HuH-7 (cell line): ENCODE data around the gene MIGA2.
"Not testable (repeated sequence)": the region's sequence is repeated elsewhere in the genome, so short reads cannot be mapped to it uniquely, and the experiment has no call there.

Experiments used
- DNase-seq: peaks from one replicate; pipeline ENCODE4 v3.0.0; 2011; ENCODE audit warnings: low spot score

The MIGA2 gene

DNA sequence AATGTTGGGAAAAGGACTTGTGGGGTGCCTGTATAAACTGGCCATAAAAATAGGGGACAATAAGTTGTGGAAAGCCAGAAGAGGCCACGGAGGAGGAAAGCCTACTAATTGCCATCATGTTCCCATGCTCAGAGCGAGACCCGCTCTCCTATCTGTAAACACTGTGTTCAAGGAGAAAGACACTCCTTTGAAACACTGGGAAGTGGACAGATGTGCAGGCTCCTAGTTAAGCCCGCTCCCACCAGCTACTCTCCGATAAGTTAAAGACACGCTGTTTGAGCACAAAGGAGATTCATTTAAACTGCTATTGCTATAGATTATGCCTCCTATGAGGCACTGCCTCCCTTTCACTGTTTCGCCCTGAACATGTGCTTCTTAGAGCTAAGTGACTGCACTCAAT lies 64.9 kb downstream of the MIGA2 start:
- DNase-seq = no peak

- DNase-seq = no peak
Measured at GRCh38 chr9:129102095-129102525, 65.7 kb downstream of the MIGA2 start.

- DNase-seq = peak; percentile 93
Measured at GRCh38 chr9:129102791-129103594, 66.6 kb downstream of the MIGA2 start.

GRCh38 chr9:129103595-129103965 lies 67.2 kb downstream of the MIGA2 start:
- no peak for DNase-seq

- DNase-seq = no peak
Measured at GRCh38 chr9:129104051-129104450, 67.6 kb downstream of the MIGA2 start.

DNA sequence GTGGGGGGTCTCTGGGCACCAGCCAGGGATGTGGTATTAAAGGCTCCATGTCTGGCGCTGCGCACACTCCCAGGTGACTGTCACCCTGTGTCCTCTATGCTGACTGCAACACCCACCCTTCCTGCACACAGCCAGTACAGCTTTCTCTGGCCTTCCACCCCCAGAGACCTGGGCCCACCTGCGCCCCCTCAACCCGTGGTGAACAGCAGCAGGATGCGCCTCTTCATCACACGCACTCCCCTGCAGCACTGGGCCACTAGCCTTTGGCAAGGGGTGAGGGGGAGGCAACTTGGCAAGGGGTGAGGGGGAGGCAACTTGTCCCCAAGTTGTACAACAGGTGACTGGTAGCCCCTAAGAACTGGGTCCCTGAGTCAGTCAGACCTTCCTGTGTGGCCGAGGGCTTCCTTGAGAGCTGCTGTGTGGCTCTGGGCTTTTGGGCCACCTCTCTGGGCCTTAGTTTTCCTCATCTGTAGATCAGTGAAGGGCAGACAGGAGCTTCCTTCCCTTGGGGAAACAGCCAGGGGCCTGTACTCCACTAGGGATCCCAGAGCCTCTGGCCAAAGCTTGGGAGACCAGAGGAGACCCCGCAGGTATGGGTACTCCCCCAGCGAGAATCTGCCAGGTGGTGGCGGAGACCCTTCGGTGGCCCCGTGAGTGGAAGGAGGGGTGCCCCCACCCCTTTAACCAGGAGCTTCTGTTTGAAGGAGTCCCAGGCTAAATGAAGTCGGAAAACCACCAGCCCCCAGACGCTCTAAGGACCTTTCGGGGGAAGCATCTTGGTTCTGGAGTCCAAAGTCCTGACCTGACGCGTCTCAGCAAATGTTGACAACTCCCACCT lies 69.7 kb downstream of the MIGA2 start:
- no peak for DNase-seq

DNA sequence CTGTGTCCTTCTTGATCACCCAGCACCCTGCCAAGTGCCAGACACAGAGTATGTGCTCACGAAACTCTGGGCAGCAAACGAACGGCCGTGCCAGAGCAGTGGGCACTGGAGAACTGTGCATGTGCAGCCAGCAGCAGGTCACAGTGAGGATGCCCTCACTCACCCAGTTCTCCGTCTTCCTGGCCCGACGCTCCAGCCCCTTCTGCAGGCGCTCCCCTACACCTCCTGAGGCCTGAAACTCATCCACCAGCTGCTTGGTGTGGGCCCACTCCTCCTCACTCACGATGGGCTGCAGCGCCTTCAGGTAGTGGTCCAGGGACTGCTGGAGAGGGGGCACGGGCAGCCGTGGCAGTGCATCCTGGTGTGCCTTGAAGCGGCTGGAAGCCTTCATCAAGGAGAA lies 71.2 kb downstream of the MIGA2 start:
- DNase-seq = no peak

GRCh38 chr9:129108083-129108804 lies 71.8 kb downstream of the MIGA2 start:
- DNase-seq = no peak

DNA sequence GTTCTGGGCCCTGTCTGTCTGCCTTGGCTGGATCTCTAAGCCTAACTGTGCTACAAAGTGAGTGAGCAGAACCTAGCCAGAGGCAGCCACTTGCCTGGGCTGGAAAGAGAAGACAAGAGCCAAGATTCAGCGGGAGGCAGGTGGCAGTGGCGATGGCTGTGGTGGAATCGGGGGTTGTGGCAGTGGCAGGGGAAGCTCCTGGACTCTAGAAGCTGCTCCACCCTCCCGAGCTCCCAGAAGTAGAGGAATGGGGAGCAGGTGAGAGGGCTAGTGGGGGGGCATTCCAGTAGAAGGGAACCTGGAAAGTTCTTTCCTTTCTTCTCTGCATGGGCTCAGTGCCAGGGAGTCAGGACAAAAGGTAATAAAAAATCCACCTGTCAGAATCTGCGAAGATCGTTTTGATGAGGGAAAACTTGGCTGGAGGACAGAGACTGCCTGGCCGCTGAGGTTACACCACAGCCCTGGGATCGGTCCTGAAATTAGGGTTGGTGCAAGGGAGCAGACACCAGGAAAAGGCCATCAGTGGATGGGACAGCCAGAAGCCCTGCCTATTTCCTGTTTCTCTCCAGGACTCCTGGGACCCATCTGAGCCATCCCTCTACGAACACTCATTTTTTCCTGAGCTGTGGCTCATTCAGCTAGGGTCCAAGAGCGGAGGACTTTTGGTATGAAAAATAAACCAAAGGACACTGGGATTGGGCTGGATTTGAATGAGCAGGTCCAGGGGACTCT lies 72.5 kb downstream of the MIGA2 start:
- DNase-seq = no peak

- peak; percentile 79 for DNase-seq
Measured at GRCh38 chr9:129109537-129109903, 73.1 kb downstream of the MIGA2 start.

- peak; percentile 71 for DNase-seq
Measured at GRCh38 chr9:129109952-129110739, 73.7 kb downstream of the MIGA2 start.

DNA sequence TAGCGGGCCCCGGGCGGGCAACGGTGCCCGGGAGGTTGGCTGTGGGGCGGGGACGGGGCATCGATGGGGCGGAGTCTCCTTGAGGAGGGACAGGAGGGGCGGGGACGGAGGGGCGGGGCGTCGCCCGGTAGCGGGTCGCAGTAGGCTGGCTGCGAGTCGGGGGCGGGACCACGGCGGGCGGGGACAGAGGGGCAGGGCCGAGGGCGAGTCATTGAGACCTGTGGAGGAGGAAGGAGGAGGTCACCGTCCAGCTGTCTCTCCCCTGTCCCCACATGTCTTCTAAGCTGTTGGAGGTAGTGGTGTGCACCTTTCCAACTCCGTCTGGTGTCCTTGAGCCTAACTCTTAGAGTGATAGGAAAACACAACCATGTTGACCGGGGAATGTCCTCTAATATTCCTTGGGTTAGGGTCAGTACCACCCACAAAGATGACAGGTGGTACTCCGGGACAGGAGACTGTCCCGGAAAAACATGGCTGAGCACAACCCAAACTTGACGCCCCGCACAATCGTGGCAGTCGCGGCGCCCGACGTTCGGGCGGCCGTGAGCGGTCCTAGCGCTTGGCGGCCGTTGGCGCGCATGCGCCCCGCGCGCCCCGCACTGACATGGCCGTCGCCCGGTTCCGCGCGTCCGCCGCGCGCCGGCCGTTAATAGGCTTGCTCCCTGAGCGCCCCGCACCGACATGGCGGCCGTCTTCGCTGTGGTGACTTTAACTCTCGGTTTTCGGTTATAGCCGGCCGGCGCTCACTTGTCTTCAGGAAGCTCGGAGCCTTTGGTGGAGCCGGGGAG lies 74.5 kb downstream of the MIGA2 start, which contains the start of the genes CRAT and PTPA:
Gene CRAT, minus strand, starts transcription at position 54 of the 788 bp plus-strand sequence. CDS start 284 bp downstream, outside the sequence.
Gene PTPA, plus strand, starts transcription at position 676 of the 788 bp plus-strand sequence. CDS start 186 bp downstream, outside the sequence.
- DNase-seq = peak; percentile 99

DNA sequence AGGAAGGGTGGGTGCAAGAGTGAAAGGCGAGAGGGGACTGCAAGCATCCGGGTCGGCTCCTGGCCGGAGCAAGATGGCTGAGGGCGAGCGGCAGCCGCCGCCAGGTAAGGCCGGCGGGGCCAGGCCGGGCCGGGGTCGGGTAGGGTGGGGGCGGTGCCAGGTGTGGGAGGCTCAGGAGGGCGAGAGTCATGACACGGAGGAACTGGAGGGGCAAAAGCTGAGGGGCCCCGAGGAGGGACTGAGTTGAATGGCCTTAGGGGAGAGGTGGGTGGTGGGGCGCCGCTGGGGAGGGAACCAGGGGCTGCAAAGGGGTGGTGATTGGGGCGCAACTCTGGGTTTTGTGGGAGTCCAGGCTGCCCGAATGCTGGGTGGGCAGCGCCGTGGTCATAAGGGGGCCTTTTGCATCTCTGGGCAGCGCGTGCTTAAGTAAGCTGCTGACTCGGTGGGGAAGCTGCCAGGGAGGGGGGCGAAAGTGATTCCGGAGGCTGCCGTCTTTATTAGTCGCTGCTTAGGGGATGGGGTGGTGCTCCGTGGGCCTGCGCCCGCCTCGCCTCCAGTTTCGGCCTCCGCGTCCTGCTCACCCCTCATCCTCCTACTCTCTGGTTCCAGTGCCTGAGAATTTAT lies 75.2 kb downstream of the MIGA2 start:
- peak; percentile 60 for DNase-seq

GRCh38 chr9:129112526-129112925 lies 76.1 kb downstream of the MIGA2 start:
- not testable (repeated sequence) for DNase-seq

DNA sequence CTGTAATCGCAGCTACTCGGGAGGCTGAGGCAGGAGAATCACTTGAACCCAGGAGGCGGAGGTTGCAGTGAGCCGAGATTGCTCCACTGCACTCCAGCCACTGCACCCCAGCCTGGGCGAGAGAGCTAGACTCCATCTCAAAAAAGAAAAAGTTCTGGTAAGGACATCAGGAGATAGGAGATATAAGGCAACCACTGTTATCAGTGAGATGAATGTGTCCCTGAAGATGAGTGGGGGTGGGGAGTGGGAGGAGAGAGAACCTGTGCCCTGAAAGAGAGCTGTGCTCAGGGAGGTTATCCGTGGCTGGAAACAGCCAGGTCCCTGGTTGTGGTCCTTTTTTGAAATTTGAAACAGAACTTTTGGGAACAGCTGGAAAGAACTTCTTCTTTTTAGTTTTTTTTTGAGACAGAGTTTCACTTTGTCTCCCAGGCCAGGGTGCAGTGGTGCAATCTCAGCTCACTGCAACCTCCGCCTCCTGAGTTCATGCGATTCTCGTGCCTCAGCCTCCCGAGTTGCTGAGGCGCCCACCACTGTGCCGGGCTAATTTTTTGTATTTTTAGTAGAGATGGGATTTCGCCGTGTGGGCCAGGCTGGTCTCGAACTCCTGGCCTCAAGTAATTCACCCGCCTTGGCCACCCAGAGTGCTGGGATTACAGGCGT lies 77.3 kb downstream of the MIGA2 start:
- DNase-seq = no peak

DNA sequence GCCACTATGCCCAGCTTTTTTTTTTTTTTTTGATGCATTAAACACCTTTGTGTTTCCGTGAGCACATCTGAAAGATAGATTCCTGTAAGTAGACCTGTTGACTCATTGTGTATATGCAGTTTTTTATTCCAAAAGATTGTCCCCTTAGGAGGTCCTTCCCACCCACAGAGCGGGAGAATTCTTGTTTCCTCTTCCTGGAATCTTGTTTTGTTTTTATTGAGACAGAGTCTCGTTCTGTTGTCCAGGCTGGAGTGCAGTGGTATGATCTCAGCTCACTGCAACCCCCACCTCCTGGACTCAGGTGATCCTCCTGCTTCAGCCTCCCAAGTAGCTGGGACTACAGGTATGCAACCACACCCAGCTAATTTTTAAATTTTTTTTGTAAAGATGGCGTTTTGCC lies 82.4 kb downstream of the MIGA2 start:
- no peak for DNase-seq

- no peak for DNase-seq
Measured at GRCh38 chr9:129121483-129121882, 85.1 kb downstream of the MIGA2 start.
